ENCODE measurements around the gene HOXD13. TPM values are rescaled to one million over a fixed set of nuclear protein-coding genes. Genes with fewer than 3 reads are reported as not detected.

The HOXD13 gene
- total and polyA plus RNA-seq, 9 donors = not detected

DNA sequence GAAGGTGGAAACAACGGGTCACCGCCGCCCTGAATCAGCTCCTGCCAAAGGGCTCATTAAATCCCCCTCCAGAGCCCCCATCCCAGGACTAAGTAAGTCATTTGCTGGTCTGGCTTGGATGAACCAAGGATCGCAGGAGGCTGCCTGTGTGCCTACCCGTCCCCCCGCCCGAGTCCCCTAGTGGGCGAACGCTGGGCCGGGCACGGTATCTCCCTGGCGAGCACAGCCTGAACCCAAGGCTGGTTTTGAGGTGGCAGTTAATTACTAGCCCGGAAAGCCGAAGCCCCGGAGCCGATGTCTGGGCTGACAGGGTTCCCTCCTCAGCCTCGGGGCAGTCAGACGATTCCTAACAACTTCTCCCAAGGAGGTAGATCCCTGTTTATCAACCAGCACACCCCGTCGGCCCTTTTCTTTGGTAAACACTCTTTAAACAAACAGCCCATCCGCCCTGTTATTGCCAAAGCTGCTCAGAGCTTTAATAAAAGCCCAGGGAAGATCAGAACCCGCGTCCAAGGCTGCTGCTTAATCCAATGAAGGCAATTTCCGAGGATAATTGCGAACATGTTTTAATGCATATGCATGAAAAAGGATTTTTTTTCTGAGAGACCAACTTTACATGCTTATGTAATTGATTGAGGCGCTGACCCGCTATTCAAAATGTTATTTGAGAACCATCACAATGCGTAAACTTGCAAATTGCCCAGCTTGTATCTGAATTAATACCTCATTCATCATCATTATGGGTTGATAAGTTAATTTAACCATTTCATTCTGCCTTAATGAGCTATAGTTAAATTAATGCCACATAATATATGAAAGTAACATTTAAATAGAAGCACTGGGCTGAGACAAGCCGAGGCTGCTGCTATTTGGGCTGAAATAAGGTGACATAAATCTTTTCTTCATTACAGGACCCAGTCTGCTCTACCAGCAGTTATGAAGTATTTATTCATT lies 19.3 kb upstream of the HOXD13 start:
- Histone ChIP-seq H3K36me3 (no peaks in the 10 kb centered on the region), H3K27ac (no peak overlapping the region), H3K4me1 (ENCODE audit: insufficient read depth) (no peaks in the 10 kb centered on the region), H3K27me3 (peaks cover 6% of the 10 kb centered on the region), H3K9me3 (no peaks in the 10 kb centered on the region), H3K4me3 (no peak overlapping the region)
- intact Hi-C loops (cut with DNase I) = loop anchor here in 1 of 4 donors (10.0 kb wide), 1 partner anchor 388 kb away; no protein-coding TSS in a partner anchor
- TF ChIP-seq, protein P1, sequence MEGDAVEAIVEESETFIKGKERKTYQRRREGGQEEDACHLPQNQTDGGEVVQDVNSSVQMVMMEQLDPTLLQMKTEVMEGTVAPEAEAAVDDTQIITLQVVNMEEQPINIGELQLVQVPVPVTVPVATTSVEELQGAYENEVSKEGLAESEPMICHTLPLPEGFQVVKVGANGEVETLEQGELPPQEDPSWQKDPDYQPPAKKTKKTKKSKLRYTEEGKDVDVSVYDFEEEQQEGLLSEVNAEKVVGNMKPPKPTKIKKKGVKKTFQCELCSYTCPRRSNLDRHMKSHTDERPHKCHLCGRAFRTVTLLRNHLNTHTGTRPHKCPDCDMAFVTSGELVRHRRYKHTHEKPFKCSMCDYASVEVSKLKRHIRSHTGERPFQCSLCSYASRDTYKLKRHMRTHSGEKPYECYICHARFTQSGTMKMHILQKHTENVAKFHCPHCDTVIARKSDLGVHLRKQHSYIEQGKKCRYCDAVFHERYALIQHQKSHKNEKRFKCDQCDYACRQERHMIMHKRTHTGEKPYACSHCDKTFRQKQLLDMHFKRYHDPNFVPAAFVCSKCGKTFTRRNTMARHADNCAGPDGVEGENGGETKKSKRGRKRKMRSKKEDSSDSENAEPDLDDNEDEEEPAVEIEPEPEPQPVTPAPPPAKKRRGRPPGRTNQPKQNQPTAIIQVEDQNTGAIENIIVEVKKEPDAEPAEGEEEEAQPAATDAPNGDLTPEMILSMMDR (IDR thresholded peaks at IDR 0.05) = no peak
- TF ChIP-seq EP300 (IDR thresholded peaks at IDR 0.05) (no peak), POLR2A (IDR thresholded peaks at IDR 0.05) (no peak)
- WGBS, 3 donors = 9 to 12% (median 9%) methylated on average over 29 of the region's 29 CpGs
- DNase-seq = no peak

GRCh38 chr2:176074919-176075425 lies 17.5 kb upstream of the HOXD13 start:
- Histone ChIP-seq H3K27me3 (peaks cover 9% of the 10 kb centered on the region), H3K4me1 (ENCODE audit: insufficient read depth) (no peaks in the 10 kb centered on the region), H3K4me3 (no peak overlapping the region), H3K36me3 (no peaks in the 10 kb centered on the region), H3K27ac (no peak overlapping the region), H3K9me3 (no peaks in the 10 kb centered on the region)
- WGBS, 3 donors = 39 to 42% (median 42%) methylated on average over 7 of the region's 7 CpGs
- no peak for TF ChIP-seq EP300 (IDR thresholded peaks at IDR 0.05)
- TF ChIP-seq, protein P1 (IDR thresholded peaks at IDR 0.05) = no peak
- no peak for TF ChIP-seq POLR2A (IDR thresholded peaks at IDR 0.05)
- no peak for DNase-seq
- intact Hi-C loops (cut with DNase I) = loop anchor here in 1 of 4 donors (10.0 kb wide), 1 partner anchor 390 kb away; no protein-coding TSS in a partner anchor

- DNase-seq = no peak
- Histone ChIP-seq H3K9me3 (no peaks in the 10 kb centered on the region), H3K27me3 (peaks cover 10% of the 10 kb centered on the region), H3K4me1 (ENCODE audit: insufficient read depth) (peaks cover 1% of the 10 kb centered on the region), H3K36me3 (no peaks in the 10 kb centered on the region), H3K27ac (no peak overlapping the region), H3K4me3 (no peak overlapping the region)
- intact Hi-C loops (cut with DNase I) = loop anchor here in 1 of 4 donors (10.0 kb wide), 1 partner anchor 391 kb away; no protein-coding TSS in a partner anchor
- 12 to 14% (median 12%) methylated on average over 15 of the region's 15 CpGs for WGBS, 3 donors
- TF ChIP-seq, protein P1 (IDR thresholded peaks at IDR 0.05) = no peak
- no peak for TF ChIP-seq EP300 (IDR thresholded peaks at IDR 0.05)
- no peak for TF ChIP-seq POLR2A (IDR thresholded peaks at IDR 0.05)
Observed at GRCh38 chr2:176075481-176075880, 17.0 kb upstream of the HOXD13 start.

- WGBS, 3 donors = 14 to 21% (median 20%) methylated on average over 7 of the region's 7 CpGs
- DNase-seq = no peak
- intact Hi-C loops (cut with DNase I) = loop anchor here in 1 of 4 donors (10.0 kb wide), 1 partner anchor 391 kb away; no protein-coding TSS in a partner anchor
- Histone ChIP-seq H3K4me1 (ENCODE audit: insufficient read depth) (peaks cover 3% of the 10 kb centered on the region), H3K27ac (no peak overlapping the region), H3K4me3 (no peak overlapping the region), H3K36me3 (no peaks in the 10 kb centered on the region), H3K9me3 (peaks cover 0 to 4% of the 10 kb centered on the region in 2 donors), H3K27me3 (peaks cover 13% of the 10 kb centered on the region)
- TF ChIP-seq POLR2A (IDR thresholded peaks at IDR 0.05) (no peak), EP300 (IDR thresholded peaks at IDR 0.05) (no peak)
- TF ChIP-seq, protein P1 (IDR thresholded peaks at IDR 0.05) = no peak
Observed at GRCh38 chr2:176076063-176076462, 16.5 kb upstream of the HOXD13 start.
